Nephron (organoid): ENCODE results near the gene ATP8B3.

Experiments used
- H3K27ac Mint-ChIP-seq, 3 experiments: 2 replicates each; pipeline ENCODE4 v1.8.0; 2020; ENCODE audit warnings: mixed read lengths in 3 of 3, mild to moderate bottlenecking in 2 of 3, moderate library complexity in 1 of 3
- H3K27me3 Mint-ChIP-seq: 2 replicates; pipeline ENCODE4 v1.8.0; 2021; ENCODE audit warnings: low read depth, mild to moderate bottlenecking, moderate library complexity, mixed read lengths
- H3K36me3 Mint-ChIP-seq: 2 replicates; pipeline ENCODE4 v1.8.0; 2020; ENCODE audit warnings: low read depth, mixed read lengths
- H3K4me1 Mint-ChIP-seq: 2 replicates; pipeline ENCODE4 v1.8.0; 2020; ENCODE audit warnings: mixed read lengths
- H3K4me3 Mint-ChIP-seq, 3 experiments: 2 replicates each; pipeline ENCODE4 v1.8.0; 2020; ENCODE audit warnings: mild to moderate bottlenecking in 3 of 3, mixed read lengths in 3 of 3, moderate library complexity in 2 of 3
- H3K9me3 Mint-ChIP-seq: 2 replicates; pipeline ENCODE4 v1.8.0; 2020; ENCODE audit warnings: mixed read lengths
- CTCF ChIP-seq, 3 experiments: fragments of 200-600 bp; sonication (generic); IDR thresholded peaks; one replicate each; pipeline ENCODE4 v1.5.0; 2021; ENCODE audit warnings: antibody characterized with exemption in 3 of 3; ENCODE audit not compliant: unreplicated experiment in 3 of 3

The ATP8B3 gene

GRCh38 chr19:1833540-1833939, 21.5 kb upstream of the ATP8B3 start:
- H3K36me3 Mint-ChIP-seq, result no peaks in the 10 kb centered on the region
- TF ChIP-seq CTCF (IDR thresholded peaks at IDR 0.05; ENCODE audit: unreplicated experiment in 3 of 3), result no peak
- peak overlapping the region in 2 of 3 experiments; percentile 60 to 62 for H3K4me3 Mint-ChIP-seq
- H3K4me1 Mint-ChIP-seq, result peaks cover 4% of the 10 kb centered on the region
- H3K27ac Mint-ChIP-seq, result peak overlapping the region; percentile 50 to 94 (median 93)
- no peaks in the 10 kb centered on the region for H3K9me3 Mint-ChIP-seq
- H3K27me3 Mint-ChIP-seq, result no peaks in the 10 kb centered on the region

- no peak overlapping the region for H3K4me3 Mint-ChIP-seq
- H3K27ac Mint-ChIP-seq, result no peak overlapping the region
- H3K4me1 Mint-ChIP-seq, result peaks cover 4% of the 10 kb centered on the region
- no peaks in the 10 kb centered on the region for H3K36me3 Mint-ChIP-seq
- H3K27me3 Mint-ChIP-seq, result no peaks in the 10 kb centered on the region
- H3K9me3 Mint-ChIP-seq, result no peaks in the 10 kb centered on the region
- no peak for TF ChIP-seq CTCF (IDR thresholded peaks at IDR 0.05; ENCODE audit: unreplicated experiment in 3 of 3)
These were observed 20.1 kb upstream of the ATP8B3 start for GRCh38 chr19:1832046-1832663.

GRCh38 chr19:1830978-1831377, 18.9 kb upstream of the ATP8B3 start:
- no peak for TF ChIP-seq CTCF (IDR thresholded peaks at IDR 0.05; ENCODE audit: unreplicated experiment in 3 of 3)
- Mint-ChIP-seq H3K36me3 (peaks cover under 1% of the 10 kb centered on the region), H3K27ac (peak overlapping the region in 1 of 3 experiments; percentile 48), H3K4me3 (no peak overlapping the region), H3K9me3 (no peaks in the 10 kb centered on the region), H3K27me3 (no peaks in the 10 kb centered on the region), H3K4me1 (peaks cover 2% of the 10 kb centered on the region)

GRCh38 chr19:1830568-1830967, 18.5 kb upstream of the ATP8B3 start:
- H3K36me3 Mint-ChIP-seq, result peaks cover 4% of the 10 kb centered on the region
- H3K27ac Mint-ChIP-seq, result peak overlapping the region in 1 of 3 experiments; percentile 48
- H3K4me1 Mint-ChIP-seq, result peaks cover 4% of the 10 kb centered on the region
- no peak for TF ChIP-seq CTCF (IDR thresholded peaks at IDR 0.05; ENCODE audit: unreplicated experiment in 3 of 3)
- H3K9me3 Mint-ChIP-seq, result no peaks in the 10 kb centered on the region
- no peaks in the 10 kb centered on the region for H3K27me3 Mint-ChIP-seq
- H3K4me3 Mint-ChIP-seq, result no peak overlapping the region

- Mint-ChIP-seq H3K4me3 (no peak overlapping the region), H3K9me3 (no peaks in the 10 kb centered on the region), H3K36me3 (peaks cover 4% of the 10 kb centered on the region), H3K4me1 (peaks cover 4% of the 10 kb centered on the region), H3K27ac (peak overlapping the region in 2 of 3 experiments; percentile 23 to 67), H3K27me3 (no peaks in the 10 kb centered on the region)
- TF ChIP-seq CTCF (IDR thresholded peaks at IDR 0.05; ENCODE audit: unreplicated experiment in 3 of 3), result no peak
These were observed 17.9 kb upstream of the ATP8B3 start for GRCh38 chr19:1829958-1830357.
